ENCODE results near the gene UBA3.
A peak's percentile ranks its signal among the peaks of the same experiment; 100 is the strongest.

Gene UBA3

GRCh38 chr3:69097407-69098086 lies 17.4 kb upstream of the UBA3 start:
- DNase-seq, result no peak

- no peak for DNase-seq
Observed at GRCh38 chr3:69096299-69096698, 16.1 kb upstream of the UBA3 start.

GRCh38 chr3:69095636-69096035 lies 15.5 kb upstream of the UBA3 start:
- DNase-seq, result no peak

GRCh38 chr3:69094467-69095205 lies 14.5 kb upstream of the UBA3 start:
- DNase-seq, result no peak

GRCh38 chr3:69092030-69092516 lies 11.9 kb upstream of the UBA3 start:
- no peak for DNase-seq

- no peak for DNase-seq
Observed at GRCh38 chr3:69091389-69092029, 11.3 kb upstream of the UBA3 start.

- DNase-seq, result no peak
Observed at GRCh38 chr3:69090021-69090420, 9.9 kb upstream of the UBA3 start.

- no peak for DNase-seq
Observed at GRCh38 chr3:69088063-69088462, 7.9 kb upstream of the UBA3 start.

GRCh38 chr3:69087030-69087791 lies 7.0 kb upstream of the UBA3 start:
- DNase-seq, result no peak

GRCh38 chr3:69085833-69086722 lies 5.9 kb upstream of the UBA3 start:
- DNase-seq, result peak; percentile 57

- DNase-seq, result no peak
Observed at GRCh38 chr3:69085168-69085832, 5.1 kb upstream of the UBA3 start.

- DNase-seq, result peak; percentile 88
Observed at GRCh38 chr3:69084326-69085167, 4.4 kb upstream of the UBA3 start, which contains the start of gene ARL6IP5. ARL6IP5 (plus strand) TSS chr3:69084937; CDS start chr3:69085048, 111 bp downstream.

GRCh38 chr3:69082805-69083204 lies 2.6 kb upstream of the UBA3 start:
- DNase-seq, result peak; percentile 42

- no peak for DNase-seq
Observed at GRCh38 chr3:69082361-69082760, 2.2 kb upstream of the UBA3 start.

GRCh38 chr3:69081583-69082262 lies 1.6 kb upstream of the UBA3 start:
- DNase-seq, result no peak

- no peak for DNase-seq
Observed at GRCh38 chr3:69079269-69080159, 651 bp downstream of the UBA3 start.

- DNase-seq, result no peak
Observed at GRCh38 chr3:69072928-69073327, 7.2 kb downstream of the UBA3 start.

- no peak for DNase-seq
Observed at GRCh38 chr3:69066121-69066520, 14.0 kb downstream of the UBA3 start.

All from T-helper 9 cell (primary cell).